ENCODE data around the gene TWNK.

The TWNK gene

DNA sequence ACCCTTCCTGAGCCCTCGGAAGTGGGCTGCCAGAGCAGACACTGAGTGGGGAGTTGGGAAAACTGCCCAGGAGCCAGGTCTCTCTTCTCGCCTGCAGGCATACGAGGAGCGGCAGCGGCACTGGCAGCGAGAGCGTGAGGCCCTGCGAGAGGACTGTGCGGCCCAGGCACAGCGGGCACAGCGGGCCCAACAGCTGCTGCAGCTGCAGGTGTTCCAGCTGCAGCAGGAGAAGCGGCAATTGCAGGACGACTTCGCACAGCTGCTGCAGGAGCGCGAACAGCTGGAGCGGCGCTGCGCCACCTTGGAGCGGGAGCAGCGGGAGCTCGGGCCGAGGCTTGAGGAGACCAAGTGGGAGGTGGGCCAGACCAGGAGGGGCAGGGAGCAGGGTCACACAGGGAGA is 18.0 kb downstream of the TWNK start:
- Mint-ChIP-seq H3K4me1 (ENCODE audit: low read depth in 2 of 2) (peaks cover 4 to 6% of the 10 kb centered on the region in 2 donors), H3K4me3 (no peak overlapping the region), H3K36me3 (ENCODE audit: insufficient read depth) (peaks cover 3% of the 10 kb centered on the region), H3K27me3 (no peaks in the 10 kb centered on the region), H3K27ac (no peak overlapping the region), H3K9me3 (no peaks in the 10 kb centered on the region)
- ATAC-seq (replicated peaks) (no peak), DNase-seq (no peak)

GRCh38 chr10:101005869-101006567 is 18.7 kb downstream of the TWNK start:
- Mint-ChIP-seq H3K36me3 (ENCODE audit: insufficient read depth) (peaks cover 3% of the 10 kb centered on the region), H3K27ac (no peak overlapping the region), H3K27me3 (no peaks in the 10 kb centered on the region), H3K9me3 (no peaks in the 10 kb centered on the region), H3K4me3 (no peak overlapping the region), H3K4me1 (ENCODE audit: low read depth in 2 of 2) (peaks cover 2 to 4% of the 10 kb centered on the region in 2 donors)
- no peak for DNase-seq
- ATAC-seq (replicated peaks) = no peak

- H3K27ac Mint-ChIP-seq = no peak overlapping the region
- H3K36me3 Mint-ChIP-seq (ENCODE audit: insufficient read depth) = peaks cover 3% of the 10 kb centered on the region
- no peaks in the 10 kb centered on the region for H3K27me3 Mint-ChIP-seq
- H3K4me3 Mint-ChIP-seq = no peak overlapping the region
- no peaks in the 10 kb centered on the region for H3K4me1 Mint-ChIP-seq (ENCODE audit: low read depth in 2 of 2)
- H3K9me3 Mint-ChIP-seq = no peaks in the 10 kb centered on the region
- no peak for DNase-seq
- ATAC-seq (replicated peaks) = no peak
Observed at GRCh38 chr10:101006593-101007098, 19.3 kb downstream of the TWNK start.

DNA sequence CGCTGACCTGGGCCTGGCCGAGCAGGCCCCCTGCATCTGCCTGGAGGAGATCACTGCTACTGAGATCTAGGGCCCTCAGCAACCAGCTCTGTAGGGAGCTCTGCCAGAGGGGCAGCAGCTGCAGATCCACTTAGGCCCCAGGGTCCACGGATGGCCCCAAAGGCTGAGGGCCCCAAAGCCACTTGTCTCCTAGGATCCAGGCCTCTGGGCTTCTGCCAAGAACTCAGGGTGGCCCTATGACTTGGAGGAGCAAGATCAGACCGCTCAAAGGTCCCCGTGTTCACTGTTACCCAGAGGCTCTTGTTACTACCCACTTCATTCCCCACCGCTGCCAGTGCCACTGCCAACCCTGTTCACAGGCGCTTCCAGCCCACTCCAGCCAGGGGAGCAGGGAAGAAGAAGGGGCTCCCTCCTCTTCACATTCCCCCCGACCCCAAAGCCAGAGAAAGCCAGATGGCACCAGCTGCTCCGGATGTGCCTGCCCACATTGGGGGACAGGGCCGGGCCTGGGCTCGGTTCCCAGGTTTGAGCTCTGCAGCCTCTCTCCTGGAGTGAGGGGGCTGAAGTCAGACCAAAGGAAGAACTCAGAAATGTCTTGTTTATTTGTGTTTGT is 19.9 kb downstream of the TWNK start:
- ATAC-seq (replicated peaks) = no peak

DNA sequence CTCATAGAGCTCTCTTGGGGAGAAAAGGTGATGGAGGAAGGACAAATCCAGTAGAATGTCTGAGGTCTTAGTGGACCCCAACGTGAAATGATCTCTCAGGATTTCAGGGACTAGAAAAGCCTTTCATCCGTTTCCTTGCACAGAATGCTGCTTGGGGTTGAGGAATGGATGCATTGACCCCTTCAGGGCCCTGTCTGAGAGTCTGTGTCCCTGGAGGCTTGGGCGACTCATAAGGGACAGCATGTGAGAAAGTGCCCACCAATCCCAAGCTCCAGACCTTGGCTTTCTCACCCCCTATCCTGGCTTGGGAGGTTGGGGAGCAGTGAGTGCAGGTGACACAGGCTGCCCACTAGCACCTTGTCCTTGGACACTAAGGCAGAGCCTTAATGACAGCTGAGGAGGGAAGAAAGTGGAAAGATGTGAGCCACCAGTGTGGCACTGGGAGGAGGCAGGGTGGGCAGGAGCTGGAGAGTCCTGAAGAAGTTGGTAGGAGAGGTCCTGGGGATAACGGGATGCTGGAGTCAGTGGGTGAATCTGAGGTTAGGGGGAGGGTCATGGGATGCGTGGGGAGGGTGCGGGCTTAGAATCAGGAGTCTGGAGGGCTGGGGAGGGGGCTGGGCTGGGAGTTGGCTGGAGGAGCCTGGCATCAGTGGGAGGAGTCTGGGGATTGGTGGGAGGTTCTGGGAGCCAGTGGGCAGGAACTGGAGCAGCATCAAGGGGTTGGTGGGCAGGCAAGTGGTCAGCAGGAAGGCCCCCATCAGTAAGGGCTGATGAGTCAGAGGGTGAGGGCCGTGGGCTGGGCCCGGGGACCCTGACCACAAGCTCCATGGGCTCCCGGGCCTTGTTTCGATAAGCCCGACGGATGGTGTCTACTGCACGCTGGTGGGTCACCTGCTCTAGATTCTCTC is 20.8 kb downstream of the TWNK start:
- peak overlapping the region; percentile 30 to 38 for H3K27ac Mint-ChIP-seq
- H3K4me1 Mint-ChIP-seq (ENCODE audit: low read depth in 2 of 2) = peaks cover 5 to 6% of the 10 kb centered on the region in 2 donors
- H3K9me3 Mint-ChIP-seq = no peaks in the 10 kb centered on the region
- peaks cover 4% of the 10 kb centered on the region for H3K36me3 Mint-ChIP-seq (ENCODE audit: insufficient read depth)
- no peak for ATAC-seq (replicated peaks)
- DNase-seq = no peak
- H3K27me3 Mint-ChIP-seq = peaks cover 0 to 4% of the 10 kb centered on the region in 2 donors
- H3K4me3 Mint-ChIP-seq = no peak overlapping the region

More for the DNA sequence above, 19.9 kb downstream of the TWNK start:
- Mint-ChIP-seq H3K27me3 (no peaks in the 10 kb centered on the region), H3K9me3 (no peaks in the 10 kb centered on the region), H3K36me3 (ENCODE audit: insufficient read depth) (peaks cover 3% of the 10 kb centered on the region), H3K27ac (no peak overlapping the region), H3K4me1 (ENCODE audit: low read depth in 2 of 2) (no peaks in the 10 kb centered on the region), H3K4me3 (no peak overlapping the region)
- no peak for DNase-seq

GRCh38 chr10:101008823-101009423 is 21.6 kb downstream of the TWNK start:
- H3K27ac Mint-ChIP-seq = peak overlapping the region; percentile 30 to 38
- H3K9me3 Mint-ChIP-seq = no peaks in the 10 kb centered on the region
- no peak for DNase-seq
- H3K27me3 Mint-ChIP-seq = peaks cover 0 to 8% of the 10 kb centered on the region in 2 donors
- no peak for ATAC-seq (replicated peaks)
- peaks cover 6% of the 10 kb centered on the region for H3K36me3 Mint-ChIP-seq (ENCODE audit: insufficient read depth)
- no peak overlapping the region for H3K4me3 Mint-ChIP-seq
- H3K4me1 Mint-ChIP-seq (ENCODE audit: low read depth in 2 of 2) = peaks cover 9 to 10% of the 10 kb centered on the region in 2 donors

GRCh38 chr10:101010329-101010728 is 23.0 kb downstream of the TWNK start:
- no peak for DNase-seq
- no peaks in the 10 kb centered on the region for H3K9me3 Mint-ChIP-seq
- peaks cover 5 to 16% of the 10 kb centered on the region in 2 donors for H3K27me3 Mint-ChIP-seq
- ATAC-seq (replicated peaks) = no peak
- H3K27ac Mint-ChIP-seq = no peak overlapping the region
- H3K4me1 Mint-ChIP-seq (ENCODE audit: low read depth in 2 of 2) = peaks cover 16 to 18% of the 10 kb centered on the region in 2 donors
- peaks cover 6% of the 10 kb centered on the region for H3K36me3 Mint-ChIP-seq (ENCODE audit: insufficient read depth)
- no peak overlapping the region for H3K4me3 Mint-ChIP-seq

GRCh38 chr10:101011517-101012423 is 24.4 kb downstream of the TWNK start:
- H3K36me3 Mint-ChIP-seq (ENCODE audit: insufficient read depth) = peaks cover 6% of the 10 kb centered on the region
- no peak overlapping the region for H3K4me3 Mint-ChIP-seq
- no peaks in the 10 kb centered on the region for H3K9me3 Mint-ChIP-seq
- H3K27me3 Mint-ChIP-seq = peaks cover 19 to 31% of the 10 kb centered on the region in 2 donors
- no peak overlapping the region for H3K27ac Mint-ChIP-seq
- peaks cover 16 to 18% of the 10 kb centered on the region in 2 donors for H3K4me1 Mint-ChIP-seq (ENCODE audit: low read depth in 2 of 2)
- DNase-seq (no peak), ATAC-seq (replicated peaks) (no peak)

DNA sequence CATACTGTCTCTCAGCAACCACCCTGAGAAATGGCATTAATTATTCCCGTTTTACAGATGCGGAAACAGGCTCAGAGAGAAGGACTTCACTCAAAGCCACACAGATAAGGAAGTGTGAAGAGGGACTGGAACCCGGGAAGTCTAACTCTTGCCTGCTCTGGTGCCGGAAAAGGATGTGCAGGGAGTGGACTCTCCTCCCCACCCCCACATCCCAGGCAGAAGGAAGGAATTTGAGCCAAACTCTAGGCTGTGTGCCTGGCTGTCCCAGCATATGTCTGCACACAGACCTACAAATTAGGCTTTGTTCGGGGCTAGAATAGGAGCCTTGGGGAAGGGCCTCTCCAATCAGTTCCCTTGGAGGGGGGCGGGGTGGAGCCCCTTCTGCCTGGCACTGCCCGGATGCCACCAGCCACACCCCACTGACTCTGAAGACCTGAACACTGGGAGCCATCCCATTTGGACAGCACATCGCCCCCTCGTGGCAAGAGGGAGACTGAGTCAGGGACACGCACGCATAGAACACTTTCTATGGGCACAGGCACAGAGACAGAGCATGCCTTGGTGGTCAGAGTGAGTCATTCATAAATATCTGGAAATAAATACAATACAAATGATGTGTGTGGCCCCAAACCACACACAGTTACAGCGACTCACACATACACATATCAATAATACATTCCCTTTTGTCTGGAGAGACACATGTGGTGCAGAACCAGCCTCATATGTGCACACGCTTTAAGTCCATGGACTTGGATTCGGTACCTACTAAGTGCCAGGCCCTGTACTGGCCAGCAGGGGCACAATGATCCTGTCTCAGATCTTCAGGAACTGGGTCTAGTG is 25.4 kb downstream of the TWNK start:
- Mint-ChIP-seq H3K4me1 (ENCODE audit: low read depth in 2 of 2) (peaks cover 16 to 18% of the 10 kb centered on the region in 2 donors), H3K9me3 (no peaks in the 10 kb centered on the region), H3K27ac (peak overlapping the region in 1 of 2 donors; percentile 11), H3K27me3 (peaks cover 29 to 41% of the 10 kb centered on the region in 2 donors), H3K36me3 (ENCODE audit: insufficient read depth) (peaks cover 6% of the 10 kb centered on the region), H3K4me3 (no peak overlapping the region)
- peak; percentile 90 for ATAC-seq (replicated peaks)
- peak; percentile 58 to 70 (median 65) for DNase-seq

DNA sequence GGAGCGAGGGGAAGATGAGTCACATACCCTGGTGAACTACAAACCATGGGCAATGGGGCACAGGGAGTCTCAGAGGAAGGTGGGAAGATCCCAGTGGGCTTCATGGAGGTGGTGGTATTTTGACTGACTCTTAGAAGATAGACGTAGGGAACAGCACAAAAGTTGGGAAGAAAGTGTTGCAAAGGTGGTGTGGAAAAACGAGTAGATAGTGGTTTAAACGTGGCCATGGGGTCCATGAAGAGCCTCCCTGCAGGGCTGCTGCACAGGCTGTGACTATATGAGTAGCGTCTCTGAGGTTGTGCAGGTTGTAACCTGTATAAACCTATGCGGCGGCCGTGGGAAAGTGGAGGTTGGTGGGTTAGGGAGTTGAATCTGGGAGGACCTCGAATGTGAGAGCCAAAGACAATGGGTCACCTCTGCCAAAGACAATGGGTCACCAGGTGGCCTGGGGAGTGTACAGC is 26.1 kb downstream of the TWNK start:
- Mint-ChIP-seq H3K27me3 (peaks cover 35 to 47% of the 10 kb centered on the region in 2 donors), H3K27ac (peak overlapping the region in 1 of 2 donors; percentile 11), H3K36me3 (ENCODE audit: insufficient read depth) (peaks cover 6% of the 10 kb centered on the region), H3K9me3 (no peaks in the 10 kb centered on the region), H3K4me1 (ENCODE audit: low read depth in 2 of 2) (peaks cover 18 to 19% of the 10 kb centered on the region in 2 donors), H3K4me3 (no peak overlapping the region)
- DNase-seq (no peak), ATAC-seq (replicated peaks) (no peak)

- Mint-ChIP-seq H3K36me3 (ENCODE audit: insufficient read depth) (peaks cover 6% of the 10 kb centered on the region), H3K27ac (peak overlapping the region in 1 of 2 donors; percentile 10)
Observed at GRCh38 chr10:101014230-101014884, 27.0 kb downstream of the TWNK start.

More at GRCh38 chr10:101014230-101014884, 27.0 kb downstream of the TWNK start:
- peaks cover 41 to 57% of the 10 kb centered on the region in 2 donors for H3K27me3 Mint-ChIP-seq
- H3K4me3 Mint-ChIP-seq = no peak overlapping the region
- H3K4me1 Mint-ChIP-seq (ENCODE audit: low read depth in 2 of 2) = peaks cover 21 to 22% of the 10 kb centered on the region in 2 donors
- ATAC-seq (replicated peaks) = peak; percentile 52
- no peaks in the 10 kb centered on the region for H3K9me3 Mint-ChIP-seq
- peak; percentile 73 to 79 (median 77) for DNase-seq
